OCI-LY7 (cell line): ENCODE measurements around the gene HAGHL. TPM values are rescaled to one million over a fixed set of nuclear protein-coding genes. Genes with fewer than 3 reads are reported as not detected.

Source experiments
- BruUV-seq: library from RNA; stranded (reverse); fragments of 400-500 nt; replicated peaks from 2 replicates; lab custom pipeline; 2021; lab: Mats Ljungman, UMichigan
- CTCF ChIA-PET: fragments of 300-600 bp; sonication (Branson Sonifier 250); formaldehyde crosslinking; loops from one replicate; lab custom pipeline; 2022; ENCODE audit warnings: antibody characterized with exemption; ENCODE audit not compliant: unreplicated experiment; lab: Charles Lee
- POLR2A ChIA-PET: fragments of 300-600 bp; sonication (Branson Sonifier 250); formaldehyde crosslinking; loops from one replicate; lab custom pipeline; 2022; ENCODE audit warnings: antibody characterized with exemption; lab: Charles Lee
- DNase-seq: peaks from one replicate; pipeline ENCODE4 v3.0.0-alpha.2; 2015; ENCODE audit warnings: low spot score
- H2AFZ ChIP-seq: fragments of 200-600 bp; sonication (generic), shearing (Covaris generic); 2 replicates; pipeline ENCODE4 v1.6.1; 2014; ENCODE audit warnings: mild to moderate bottlenecking, antibody characterized with exemption, low read length, moderate library complexity
- H3K27ac ChIP-seq: fragments of 200-600 bp; sonication (generic); 2 replicates; pipeline ENCODE4 v1.5.1; 2014; ENCODE audit warnings: mixed run types, low read depth, mild to moderate bottlenecking, moderate library complexity, low read length, inconsistent platforms; ENCODE audit not compliant: poor library complexity, severe bottlenecking
- H3K36me3 ChIP-seq: fragments of 200-600 bp; sonication (generic); 2 replicates; pipeline ENCODE4 v1.6.1; 2014; ENCODE audit warnings: mild to moderate bottlenecking, antibody characterized with exemption, low read length, moderate library complexity, mixed read lengths; ENCODE audit not compliant: insufficient read depth
- H3K4me1 ChIP-seq: fragments of 200-600 bp; sonication (generic); 2 replicates; pipeline ENCODE4 v1.5.1; 2014; ENCODE audit warnings: mild to moderate bottlenecking, low read length; ENCODE audit not compliant: insufficient read depth, poor library complexity, severe bottlenecking
- H3K4me2 ChIP-seq: fragments of 200-600 bp; sonication (generic); 2 replicates; pipeline ENCODE4 v1.6.1; 2014; ENCODE audit warnings: mild to moderate bottlenecking, low read length
- H3K4me3 ChIP-seq: fragments of 200-600 bp; sonication (generic); 2 replicates; pipeline ENCODE4 v1.5.1; 2014; ENCODE audit warnings: mild to moderate bottlenecking, low read depth, low read length; ENCODE audit not compliant: poor library complexity, severe bottlenecking
- H3K79me2 ChIP-seq: fragments of 200-600 bp; sonication (generic); 2 replicates; pipeline ENCODE4 v1.6.1; 2016; ENCODE audit warnings: low read depth, mild to moderate bottlenecking, low read length, moderate library complexity, mixed read lengths; ENCODE audit not compliant: insufficient read depth
- H3K9me2 ChIP-seq: fragments of 200-600 bp; sonication (generic); 2 replicates; pipeline ENCODE4 v1.6.1; 2016; ENCODE audit warnings: mild to moderate bottlenecking, low read length, mixed read lengths; ENCODE audit not compliant: insufficient read depth
- H3K9me3 ChIP-seq: fragments of 200-600 bp; sonication (generic); 2 replicates; pipeline ENCODE4 v1.6.1; 2014; ENCODE audit warnings: mild to moderate bottlenecking, mixed run types, low read length, mixed read lengths
- H4K20me1 ChIP-seq: fragments of 200-600 bp; sonication (generic); 2 replicates; pipeline ENCODE4 v1.6.1; 2014; ENCODE audit warnings: mild to moderate bottlenecking, antibody characterized with exemption, low read length, moderate library complexity, mixed read lengths; ENCODE audit not compliant: insufficient read depth
- EZH2phosphoT487 ChIP-seq: fragments of 200-600 bp; sonication (generic); IDR thresholded peaks from 2 replicates; pipeline ENCODE4 v1.6.1; 2018; ENCODE audit warnings: low read depth, borderline replicate concordance, mild to moderate bottlenecking, mixed run types, antibody characterized with exemption, low read length, moderate library complexity, mixed read lengths
- intact Hi-C: fragments of 100-400 bp; cut with micrococcal nuclease; formaldehyde crosslinking; loops from one replicate; pipeline ENCODE4 v1.10.0; 2022; ENCODE audit not compliant: unreplicated experiment
- total RNA-seq, 2 experiments: library from RNA; depleted of rRNA in 1 of 2; stranded (reverse); fragments of >200 nt in 1 of 2; shearing (Covaris generic) in 1 of 2; gene quantifications; 2 replicates each; pipeline ENCODE4 v1.2.3, GENCODE V29; 2014 to 2022
- TF ChIP-seq, protein P1 (sequence below): fragments of 200-600 bp; sonication (generic); conservative IDR thresholded peaks from 2 replicates; pipeline ENCODE4 v1.5.1; 2014; ENCODE audit warnings: mild to moderate bottlenecking, antibody characterized with exemption, low read length, moderate library complexity, mixed read lengths

HAGHL gene
- total RNA-seq, 2 experiments from 2014 or later: 30.8 to 57.9 TPM

DNA sequence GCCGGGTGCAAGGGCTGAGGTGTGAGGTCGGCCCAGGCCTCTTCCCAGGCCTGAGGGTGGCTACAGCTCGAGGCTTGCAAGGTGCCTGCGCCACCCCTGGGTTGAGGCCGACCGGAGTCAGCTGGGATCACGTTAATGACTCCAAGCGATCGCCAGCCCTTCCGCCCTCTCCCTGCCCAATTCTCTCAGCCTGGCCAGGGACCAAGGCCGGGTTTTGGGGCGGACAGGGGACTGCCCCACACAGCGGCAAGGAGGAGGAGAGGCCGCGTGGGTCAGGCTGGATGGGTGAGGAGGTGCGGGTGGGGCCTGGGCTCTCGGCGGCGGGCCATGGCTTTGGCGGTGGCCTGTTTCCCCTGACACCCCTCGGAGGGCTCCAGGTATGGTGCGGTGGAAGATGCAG lies 33.5 kb upstream of the HAGHL start:
- H4K20me1 ChIP-seq: no peaks in the 10 kb centered on the region
- H3K4me1 ChIP-seq: peaks cover 27% of the 10 kb centered on the region
- no TSS peak for BruUV-seq
- H3K36me3 ChIP-seq: no peaks in the 10 kb centered on the region
- 0 out of 2 replicates have a peak, but pooled peaks cover 8% of the 10 kb centered on the region for H3K79me2 ChIP-seq
- H2AFZ ChIP-seq: no peak overlapping the region
- no peaks in the 10 kb centered on the region for H3K9me2 ChIP-seq
- no peaks in the 10 kb centered on the region for H3K9me3 ChIP-seq
- intact Hi-C loops: no loop called here
- CTCF ChIA-PET: no interaction called here
- POLR2A ChIA-PET: no interaction called here
- DNase-seq: no peak
- TF ChIP-seq, protein P1, sequence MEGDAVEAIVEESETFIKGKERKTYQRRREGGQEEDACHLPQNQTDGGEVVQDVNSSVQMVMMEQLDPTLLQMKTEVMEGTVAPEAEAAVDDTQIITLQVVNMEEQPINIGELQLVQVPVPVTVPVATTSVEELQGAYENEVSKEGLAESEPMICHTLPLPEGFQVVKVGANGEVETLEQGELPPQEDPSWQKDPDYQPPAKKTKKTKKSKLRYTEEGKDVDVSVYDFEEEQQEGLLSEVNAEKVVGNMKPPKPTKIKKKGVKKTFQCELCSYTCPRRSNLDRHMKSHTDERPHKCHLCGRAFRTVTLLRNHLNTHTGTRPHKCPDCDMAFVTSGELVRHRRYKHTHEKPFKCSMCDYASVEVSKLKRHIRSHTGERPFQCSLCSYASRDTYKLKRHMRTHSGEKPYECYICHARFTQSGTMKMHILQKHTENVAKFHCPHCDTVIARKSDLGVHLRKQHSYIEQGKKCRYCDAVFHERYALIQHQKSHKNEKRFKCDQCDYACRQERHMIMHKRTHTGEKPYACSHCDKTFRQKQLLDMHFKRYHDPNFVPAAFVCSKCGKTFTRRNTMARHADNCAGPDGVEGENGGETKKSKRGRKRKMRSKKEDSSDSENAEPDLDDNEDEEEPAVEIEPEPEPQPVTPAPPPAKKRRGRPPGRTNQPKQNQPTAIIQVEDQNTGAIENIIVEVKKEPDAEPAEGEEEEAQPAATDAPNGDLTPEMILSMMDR: no peak
- no peak; the same call in 1 of the 2 replicates for TF ChIP-seq EZH2phosphoT487
- no peak overlapping the region for H3K4me3 ChIP-seq
- H3K27ac ChIP-seq: no peak overlapping the region
- no peak overlapping the region for H3K4me2 ChIP-seq

DNA sequence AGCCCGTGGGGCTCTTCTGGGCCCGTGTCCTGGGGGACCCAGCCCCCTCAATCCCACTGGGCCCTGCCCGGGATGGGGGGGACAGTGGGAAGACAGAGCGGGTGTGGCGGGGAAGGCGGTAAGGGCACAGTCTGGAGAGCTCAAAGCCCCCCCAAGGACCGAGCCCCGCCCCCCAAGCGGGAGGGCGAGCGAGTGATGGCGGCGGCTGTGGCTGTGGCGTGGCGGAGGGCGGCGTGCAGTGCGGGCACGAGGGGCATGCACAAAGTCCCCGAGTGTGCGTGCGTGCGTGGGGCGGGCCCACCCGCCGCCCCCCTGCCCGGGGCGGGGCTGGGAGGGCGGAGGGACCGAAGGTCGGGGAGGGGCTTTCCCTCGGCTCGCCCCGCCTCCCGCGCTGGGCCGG lies 33.1 kb upstream of the HAGHL start:
- POLR2A ChIA-PET: no interaction called here

More for the DNA sequence above, 33.1 kb upstream of the HAGHL start:
- Histone ChIP-seq H3K36me3 (no peaks in the 10 kb centered on the region), H4K20me1 (no peaks in the 10 kb centered on the region), H3K27ac (no peak overlapping the region), H3K9me3 (no peaks in the 10 kb centered on the region), H3K79me2 (0 out of 2 replicates have a peak, but pooled peaks cover 8% of the 10 kb centered on the region), H2AFZ (no peak overlapping the region), H3K4me3 (peak overlapping the region; percentile 40), H3K4me2 (peak overlapping the region; percentile 60; the same call in 1 of the 2 replicates), H3K9me2 (no peaks in the 10 kb centered on the region), H3K4me1 (peaks cover 25% of the 10 kb centered on the region)
- CTCF ChIA-PET: no interaction called here
- DNase-seq: no peak
- intact Hi-C loops: no loop called here
- no TSS peak for BruUV-seq
- TF ChIP-seq, protein P1: no peak
- no peak for TF ChIP-seq EZH2phosphoT487
